ENCODE results near the gene C2CD2.
A peak's percentile ranks its signal among the peaks of the same experiment; 100 is the strongest.
"Not testable (repeated sequence)": the region's sequence is repeated elsewhere in the genome, so short reads cannot be mapped to it uniquely, and the experiment has no call there.

The C2CD2 gene

GRCh38 chr21:41956926-41957729 is 3.3 kb upstream of the C2CD2 start:
- no peak for DNase-seq

- DNase-seq: no peak
Measured at GRCh38 chr21:41955516-41955915, 1.7 kb upstream of the C2CD2 start.

GRCh38 chr21:41954654-41955499 is 1.1 kb upstream of the C2CD2 start:
- DNase-seq: no peak

GRCh38 chr21:41953249-41953830 is 478 bp downstream of the C2CD2 start:
- DNase-seq: peak in 1 of 2 donors; percentile 23

GRCh38 chr21:41952568-41953248 is 1.1 kb downstream of the C2CD2 start:
- no peak for DNase-seq

GRCh38 chr21:41951876-41952567 is 1.8 kb downstream of the C2CD2 start:
- DNase-seq: no peak

GRCh38 chr21:41950941-41951351 is 2.9 kb downstream of the C2CD2 start:
- DNase-seq: no peak

- DNase-seq: not testable (repeated sequence)
Measured at GRCh38 chr21:41949631-41950030, 4.2 kb downstream of the C2CD2 start.

- no peak for DNase-seq
Measured at GRCh38 chr21:41948901-41949300, 4.9 kb downstream of the C2CD2 start.

- DNase-seq: no peak
Measured at GRCh38 chr21:41948078-41948895, 5.5 kb downstream of the C2CD2 start.

- DNase-seq: no peak
Measured at GRCh38 chr21:41945982-41946381, 7.8 kb downstream of the C2CD2 start.

- no peak for DNase-seq
Measured at GRCh38 chr21:41943851-41944250, 10.0 kb downstream of the C2CD2 start.

- DNase-seq: no peak
Measured at GRCh38 chr21:41942457-41942856, 11.4 kb downstream of the C2CD2 start.

GRCh38 chr21:41941941-41942340 is 11.9 kb downstream of the C2CD2 start:
- no peak for DNase-seq

GRCh38 chr21:41940431-41940830 is 13.4 kb downstream of the C2CD2 start:
- no peak for DNase-seq

GRCh38 chr21:41939391-41939790 is 14.4 kb downstream of the C2CD2 start:
- DNase-seq: no peak

- no peak for DNase-seq
Measured at GRCh38 chr21:41933313-41934079, 20.3 kb downstream of the C2CD2 start.

- no peak for DNase-seq
Measured at GRCh38 chr21:41932576-41933312, 21.1 kb downstream of the C2CD2 start.

GRCh38 chr21:41932191-41932575 is 21.6 kb downstream of the C2CD2 start:
- no peak for DNase-seq

- DNase-seq: no peak
Measured at GRCh38 chr21:41931041-41931451, 22.8 kb downstream of the C2CD2 start.

Data from inflammatory macrophage treated with lipopolysaccharide for 1 hour (primary cell).